DOHH2 (cell line): Measurements from ENCODE around the gene SNX30.

Experiments used
- CTCF ChIP-seq: fragments of 200-600 bp; sonication (generic); IDR thresholded peaks from one replicate; pipeline ENCODE4 v1.5.1; 2014; ENCODE audit warnings: antibody characterized with exemption, mild to moderate bottlenecking, low read depth, low read length; ENCODE audit not compliant: poor library complexity, severe bottlenecking
- EZH2phosphoT487 ChIP-seq: fragments of 200-600 bp; sonication (generic); IDR thresholded peaks from 2 replicates; pipeline ENCODE4 v1.6.1; 2017; ENCODE audit warnings: borderline replicate concordance, mild to moderate bottlenecking, antibody characterized with exemption, low read length, moderate library complexity, mixed read lengths

- TF ChIP-seq CTCF (no peak), EZH2phosphoT487 (no peak)
Measured at GRCh38 chr9:112752334-112753125, 2.0 kb downstream of the SNX30 start.
